Gastrocnemius medialis (tissue), 4 donors: ENCODE measurements around the gene ELOVL3. TPM values are rescaled to one million over a fixed set of nuclear protein-coding genes. Genes with fewer than 3 reads are reported as not detected.

Experiments used
- ATAC-seq, 2 donors: fragments of 150-250 bp; one replicate each; pipeline ENCODE4 v1.9.1; 2016
- DNase-seq, 2 donors: peaks; one replicate each; pipeline ENCODE4 v3.0.0-alpha.2; 2019
- H3K27ac ChIP-seq, 4 donors: fragments of 200-600 bp; sonication (generic); 1 replicate in 1 of 4; 2 replicates in 3 of 4; pipeline ENCODE4 v1.5.1; 2016 to 2018; ENCODE audit warnings: mild to moderate bottlenecking in 2 of 4, moderate library complexity in 1 of 4
- H3K27me3 ChIP-seq, 3 donors: fragments of 200-600 bp; sonication (generic) in 2 of 3; 1 replicate in 1 of 3; 2 replicates in 2 of 3; pipeline versions ENCODE4 v1.5.1 to v1.6.0; 2016 to 2019; ENCODE audit warnings: mild to moderate bottlenecking in 1 of 3, moderate library complexity in 1 of 3
- H3K36me3 ChIP-seq, 2 donors: fragments of 200-600 bp; sonication (generic) in 1 of 2; one replicate each; pipeline ENCODE4 v1.5.1; 2017 to 2018
- H3K4me1 ChIP-seq, 2 donors: fragments of 200-600 bp; sonication (generic) in 1 of 2; one replicate each; pipeline ENCODE4 v1.5.1; 2016 to 2017; ENCODE audit warnings: mild to moderate bottlenecking in 2 of 2
- H3K4me3 ChIP-seq, 4 donors: fragments of 200-600 bp; sonication (generic) in 3 of 4; 1 replicate in 1 of 4; 2 replicates in 3 of 4; pipeline ENCODE4 v1.5.1; 2016 to 2019; ENCODE audit warnings: mild to moderate bottlenecking in 2 of 4
- H3K9me3 ChIP-seq, 3 donors: fragments of 200-600 bp; sonication (generic) in 2 of 3; 1 replicate in 1 of 3; 2 replicates in 2 of 3; pipeline ENCODE4 v1.5.1; 2016 to 2019
- CTCF ChIP-seq, 5 experiments: fragments of 450-650 bp in 3 of 5; fragments of 200-600 bp in 2 of 5; sonication (generic) in 2 of 5; IDR thresholded peaks in 4 of 5; conservative IDR thresholded peaks in 1 of 5; 1 replicate in 4 of 5; 2 replicates in 1 of 5; pipeline ENCODE4 v1.5.1; 2016 to 2019; ENCODE audit warnings: antibody characterized with exemption in 5 of 5, mild to moderate bottlenecking in 3 of 5, moderate library complexity in 3 of 5
- POLR2A ChIP-seq, 2 donors: fragments of 450-650 bp; IDR thresholded peaks; one replicate each; pipeline ENCODE4 v1.6.1; 2017; ENCODE audit warnings: antibody characterized with exemption in 2 of 2, mild to moderate bottlenecking in 2 of 2, moderate library complexity in 2 of 2
- in situ Hi-C, 4 donors: fragments of 200-750 bp; cut with MboI; loops; one replicate each; pipeline versions ENCODE4 v1.15.0 to v1.8.0; 2017; ENCODE audit warnings: low sequenced_read_pairs in 4 of 4
- intact Hi-C: fragments of 100-400 bp; cut with DNase I; formaldehyde crosslinking; loops from one replicate; pipeline ENCODE4 v1.15.1; 2023; ENCODE audit warnings: low total_unique reads
- total RNA-seq, 4 donors: library from RNA; depleted of rRNA; stranded (reverse); fragments of >200 nt; gene quantifications; one replicate each; pipeline versions ENCODE4 v1.1.0 to v1.2.3, GENCODE V29; 2016

Gene ELOVL3
- total RNA-seq, 4 donors from 2014 or later: 0.51 TPM; not detected in 3

DNA sequence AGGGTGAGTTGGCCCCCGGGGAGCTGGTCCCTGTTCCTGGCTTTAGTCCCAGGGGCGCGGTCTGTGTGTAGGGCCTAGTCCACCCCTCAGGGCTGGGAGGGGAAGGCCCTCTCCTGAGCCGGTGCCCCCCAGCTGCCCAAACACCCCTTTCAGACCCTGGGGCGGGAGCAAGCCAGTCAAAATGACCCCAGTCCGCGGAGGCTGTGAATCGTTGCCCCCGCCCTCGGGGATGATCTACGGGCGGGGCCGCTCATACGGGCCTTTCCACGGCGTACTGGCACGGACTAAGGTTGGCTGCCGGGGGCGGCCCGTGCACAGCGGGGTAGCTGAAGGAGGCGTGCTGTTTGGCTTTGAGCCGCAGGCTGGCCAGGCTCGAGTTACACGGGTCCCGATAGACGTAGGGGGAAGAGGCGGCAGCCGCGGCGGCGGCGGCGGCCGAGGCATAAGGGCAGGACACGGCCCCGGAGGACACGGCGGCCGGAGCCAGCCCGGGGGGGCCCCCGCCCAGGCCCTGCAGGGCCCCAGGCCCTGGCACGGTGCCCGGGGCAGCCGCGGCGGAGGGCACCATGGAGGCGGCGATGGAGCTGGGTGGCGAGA is 4.3 kb downstream of the ELOVL3 start:
- peak; percentile 45 to 58 for ATAC-seq
- Histone ChIP-seq H3K9me3 (no peaks in the 10 kb centered on the region), H3K36me3 (no peaks in the 10 kb centered on the region), H3K4me1 (peaks cover 36 to 46% of the 10 kb centered on the region in 2 donors), H3K27me3 (peaks cover 0 to 4% (median 0%) of the 10 kb centered on the region in 3 donors), H3K4me3 (peak overlapping the region; percentile 41 to 58 (median 52)), H3K27ac (peak overlapping the region; percentile 62 to 72 (median 70))
- peak; percentile 22 to 81 for DNase-seq
- intact Hi-C loops (loop anchor here (1.0 kb wide), 1 partner anchor 122 kb away; no protein-coding TSS in a partner anchor), in situ Hi-C loops (no loop called here)
- TF ChIP-seq POLR2A (IDR thresholded peaks at IDR 0.05) (no peak), CTCF (IDR thresholded peaks at IDR 0.05 in 4 of 5, conservative IDR thresholded peaks at IDR 0.05 in 1 of 5) (no peak)

GRCh38 chr10:102230861-102231356 is 4.8 kb downstream of the ELOVL3 start:
- ATAC-seq (no peak), DNase-seq (no peak)
- peaks cover 0 to 4% (median 0%) of the 10 kb centered on the region in 3 donors for H3K27me3 ChIP-seq
- H3K9me3 ChIP-seq: no peaks in the 10 kb centered on the region
- intact Hi-C loops (loop anchor here (1.0 kb wide), 1 partner anchor 121 kb away; no protein-coding TSS in a partner anchor), in situ Hi-C loops (no loop called here)
- TF ChIP-seq CTCF (IDR thresholded peaks at IDR 0.05 in 4 of 5, conservative IDR thresholded peaks at IDR 0.05 in 1 of 5) (no peak), POLR2A (IDR thresholded peaks at IDR 0.05) (no peak)
- H3K36me3 ChIP-seq: no peaks in the 10 kb centered on the region
- peak overlapping the region; percentile 62 to 72 (median 70) for H3K27ac ChIP-seq
- peaks cover 36 to 45% of the 10 kb centered on the region in 2 donors for H3K4me1 ChIP-seq
- peak overlapping the region; percentile 41 to 58 (median 52) for H3K4me3 ChIP-seq

GRCh38 chr10:102231357-102232318 is 5.5 kb downstream of the ELOVL3 start:
- intact Hi-C loops: no loop called here
- no peaks in the 10 kb centered on the region for H3K9me3 ChIP-seq
- TF ChIP-seq CTCF (IDR thresholded peaks at IDR 0.05 in 4 of 5, conservative IDR thresholded peaks at IDR 0.05 in 1 of 5): peak; percentile 7 to 64 (median 53)
- no peak for TF ChIP-seq POLR2A (IDR thresholded peaks at IDR 0.05)
- in situ Hi-C loops: no loop called here
- H3K36me3 ChIP-seq: no peaks in the 10 kb centered on the region
- peaks cover 0 to 4% (median 0%) of the 10 kb centered on the region in 3 donors for H3K27me3 ChIP-seq
- peak overlapping the region; percentile 41 to 58 (median 52) for H3K4me3 ChIP-seq
- DNase-seq (no peak), ATAC-seq (no peak)
- peak overlapping the region in 1 of 4 donors; percentile 69 for H3K27ac ChIP-seq
- H3K4me1 ChIP-seq: peaks cover 34 to 52% of the 10 kb centered on the region in 2 donors

DNA sequence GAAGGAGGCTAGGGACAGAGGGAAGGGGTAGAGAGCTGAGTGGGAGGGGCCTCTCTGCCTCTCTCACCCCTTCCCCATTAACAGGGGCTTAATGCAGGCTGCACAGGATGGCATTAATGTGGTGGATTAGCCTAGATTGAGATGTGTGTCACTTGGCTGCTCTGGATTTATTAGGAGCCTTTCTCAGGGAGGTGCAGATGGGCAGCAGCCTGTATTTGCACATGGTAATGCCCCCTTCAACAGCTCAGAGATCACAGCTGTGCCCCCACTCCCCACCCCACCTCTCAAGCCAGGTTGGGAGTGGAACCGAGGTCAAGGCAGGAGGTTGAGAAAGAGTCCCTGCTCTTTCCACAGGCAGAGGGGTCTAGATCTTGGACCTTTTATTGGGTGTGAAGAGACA is 7.9 kb downstream of the ELOVL3 start:
- intact Hi-C loops: no loop called here
- H3K9me3 ChIP-seq: no peaks in the 10 kb centered on the region
- no peaks in the 10 kb centered on the region for H3K36me3 ChIP-seq
- no peak overlapping the region for H3K4me3 ChIP-seq
- no peak for TF ChIP-seq POLR2A (IDR thresholded peaks at IDR 0.05)
- no peak for TF ChIP-seq CTCF (IDR thresholded peaks at IDR 0.05 in 4 of 5, conservative IDR thresholded peaks at IDR 0.05 in 1 of 5)
- H3K27ac ChIP-seq: peak overlapping the region in 1 of 4 donors; percentile 7
- H3K27me3 ChIP-seq: peaks cover 0 to 4% (median 0%) of the 10 kb centered on the region in 3 donors
- peaks cover 53 to 73% of the 10 kb centered on the region in 2 donors for H3K4me1 ChIP-seq
- in situ Hi-C loops: no loop called here
- DNase-seq (no peak), ATAC-seq (no peak)
